Measurements from ENCODE around the gene ARVCF.

ARVCF gene

DNA sequence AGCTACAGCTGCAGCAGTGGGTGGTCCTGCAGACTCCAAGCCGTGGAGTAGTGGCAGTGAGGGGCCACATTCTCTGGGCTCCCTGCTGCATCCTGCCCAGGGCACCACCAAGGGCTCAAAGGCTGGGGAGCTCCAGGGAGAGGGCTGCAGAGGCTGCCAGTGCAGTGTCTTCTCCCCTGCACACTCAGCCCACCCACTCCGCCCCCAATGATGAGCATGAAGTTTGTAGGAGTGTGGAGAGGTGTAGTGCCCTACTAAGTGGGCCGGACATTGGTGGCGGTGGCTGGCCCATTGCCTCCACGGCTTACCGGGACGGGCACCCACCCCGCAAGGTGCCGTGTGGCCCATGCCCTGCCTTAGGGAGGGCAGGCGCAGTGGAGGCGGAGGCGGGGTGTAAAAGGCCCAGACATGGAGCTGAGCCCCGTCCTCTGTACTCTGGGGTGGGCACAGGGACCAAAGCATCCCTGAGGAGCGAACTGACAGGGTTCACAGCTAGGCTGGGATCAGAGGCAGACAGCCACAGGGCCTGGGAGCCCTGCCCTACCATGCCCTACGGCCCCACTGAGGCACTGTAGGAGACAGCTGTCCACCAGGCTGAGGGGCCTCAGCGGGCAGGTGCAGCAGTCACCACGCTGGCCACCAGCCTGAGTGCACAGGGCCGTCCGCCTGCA is 18.9 kb downstream of the ARVCF start:
- Mint-ChIP-seq H3K9me3 (no peaks in the 10 kb centered on the region), H3K27me3 (ENCODE audit: low read depth) (peaks cover under 1% of the 10 kb centered on the region), H3K4me1 (ENCODE audit: low read depth) (no peaks in the 10 kb centered on the region), H3K4me3 (no peak overlapping the region), H3K27ac (no peak overlapping the region), H3K36me3 (ENCODE audit: low read depth) (no peaks in the 10 kb centered on the region)
- DNase-seq (ENCODE audit: low spot score): no peak

DNA sequence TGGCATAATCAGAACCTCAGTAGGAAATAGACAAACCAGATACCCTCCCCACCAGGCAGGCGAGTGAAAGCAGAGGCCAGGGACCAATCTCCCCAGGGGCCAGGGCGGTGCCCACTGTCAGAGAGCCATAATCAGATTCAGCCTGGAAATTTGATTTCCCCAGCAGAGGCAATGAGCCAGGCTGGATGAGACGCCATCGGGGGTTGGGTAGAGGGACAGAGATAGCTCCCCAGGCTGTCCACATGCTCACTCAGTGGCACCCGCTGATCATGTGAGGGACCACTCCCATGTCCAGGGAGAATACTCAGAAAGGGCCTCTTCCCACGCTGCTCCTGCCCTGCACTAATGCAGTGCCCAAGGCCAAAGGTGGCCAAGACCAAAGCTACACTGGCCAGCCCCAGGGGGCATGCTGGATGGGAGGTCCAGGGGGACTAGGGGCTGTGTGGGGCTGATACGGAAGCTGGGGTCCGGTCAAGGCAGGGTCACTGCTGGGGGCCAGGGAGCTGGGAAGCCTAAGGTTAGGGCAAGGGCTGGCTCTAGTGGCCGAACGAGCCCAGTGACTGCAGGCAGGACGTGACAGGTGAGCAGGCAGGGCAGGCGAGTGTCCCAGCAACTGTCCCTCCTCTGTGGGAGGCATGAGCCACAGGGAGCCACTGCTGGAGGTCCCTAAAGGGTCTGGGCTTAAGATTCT is 19.8 kb downstream of the ARVCF start:
- no peak overlapping the region for H3K4me3 Mint-ChIP-seq
- H3K36me3 Mint-ChIP-seq (ENCODE audit: low read depth): no peaks in the 10 kb centered on the region
- H3K27me3 Mint-ChIP-seq (ENCODE audit: low read depth): no peaks in the 10 kb centered on the region
- H3K9me3 Mint-ChIP-seq: no peaks in the 10 kb centered on the region
- DNase-seq (ENCODE audit: low spot score): no peak
- H3K4me1 Mint-ChIP-seq (ENCODE audit: low read depth): no peaks in the 10 kb centered on the region
- no peak overlapping the region for H3K27ac Mint-ChIP-seq

DNA sequence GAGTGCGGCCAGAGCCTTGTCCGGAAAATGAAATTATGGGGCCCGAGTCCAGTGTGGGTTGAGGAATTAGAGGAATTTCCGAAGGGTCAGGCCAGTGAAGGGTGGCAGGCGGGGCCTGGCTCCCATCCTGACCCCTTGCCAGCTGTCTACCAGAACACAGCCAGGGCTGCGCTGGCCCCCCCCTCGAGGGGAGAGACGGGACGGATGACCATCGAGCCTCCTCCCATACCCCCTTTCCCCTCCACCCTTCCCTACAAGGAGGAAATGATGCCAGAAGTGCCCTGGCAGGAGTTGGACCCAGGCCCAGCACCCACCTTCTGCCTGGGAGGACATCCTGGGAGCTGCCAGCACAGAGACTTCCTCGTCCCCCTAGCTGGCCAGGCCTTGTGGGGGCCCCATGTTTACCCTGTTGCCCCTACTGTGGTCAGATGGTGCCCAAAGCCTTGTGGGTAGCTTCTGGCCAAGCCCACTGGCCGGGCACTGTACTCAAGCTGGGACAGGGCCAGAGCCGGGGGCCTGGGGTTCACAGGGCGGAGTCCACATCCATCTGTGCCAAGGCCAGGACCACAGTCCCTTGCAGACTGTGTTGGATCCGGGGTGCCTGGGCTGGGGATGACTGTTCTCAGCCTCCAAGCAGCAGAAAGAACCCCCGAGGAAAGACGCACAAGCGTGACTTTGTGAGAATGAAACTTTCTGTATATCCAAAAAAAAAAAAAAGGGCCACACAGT is 20.8 kb downstream of the ARVCF start:
- Mint-ChIP-seq H3K36me3 (ENCODE audit: low read depth) (no peaks in the 10 kb centered on the region), H3K4me1 (ENCODE audit: low read depth) (no peaks in the 10 kb centered on the region), H3K4me3 (no peak overlapping the region), H3K27ac (no peak overlapping the region), H3K9me3 (no peaks in the 10 kb centered on the region), H3K27me3 (ENCODE audit: low read depth) (no peaks in the 10 kb centered on the region)
- no peak for DNase-seq (ENCODE audit: low spot score)

DNA sequence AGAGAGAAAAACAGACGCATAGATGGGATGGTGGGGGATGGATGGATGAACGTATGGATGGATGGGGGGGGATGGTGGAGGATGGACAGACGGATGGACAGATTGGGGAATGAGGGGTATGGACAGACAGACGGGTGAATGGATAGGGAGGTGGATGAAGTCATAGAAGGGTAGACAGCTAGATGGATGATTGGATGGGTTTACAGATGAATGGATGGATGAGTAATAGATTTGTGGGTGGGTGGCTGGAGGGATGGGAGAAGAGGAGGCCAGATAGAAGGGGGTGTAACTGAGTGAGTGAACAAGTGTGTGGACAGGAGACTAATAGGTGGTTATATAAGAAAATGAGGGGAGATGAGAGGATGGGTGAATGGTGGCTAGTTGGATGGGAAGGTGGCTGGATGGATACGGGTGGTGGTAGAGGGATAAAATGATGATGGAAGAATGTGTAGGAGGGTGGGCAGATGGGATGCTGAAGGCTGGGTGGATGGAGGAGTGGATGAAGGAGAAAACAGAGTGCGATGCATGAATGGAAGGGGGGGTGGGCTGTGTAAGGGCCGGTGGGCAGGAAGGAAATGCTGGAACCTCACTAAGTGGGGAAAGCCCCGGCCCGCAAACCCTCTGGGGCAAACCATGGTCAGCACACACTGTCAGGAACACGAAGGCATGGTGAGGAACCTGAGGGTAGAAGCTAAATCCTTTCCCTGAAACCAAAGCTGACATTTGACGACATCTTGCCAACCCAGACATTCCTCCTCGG is 21.6 kb downstream of the ARVCF start:
- no peaks in the 10 kb centered on the region for H3K4me1 Mint-ChIP-seq (ENCODE audit: low read depth)
- H3K27ac Mint-ChIP-seq: no peak overlapping the region
- no peaks in the 10 kb centered on the region for H3K27me3 Mint-ChIP-seq (ENCODE audit: low read depth)
- DNase-seq (ENCODE audit: low spot score): no peak
- no peak overlapping the region for H3K4me3 Mint-ChIP-seq
- H3K36me3 Mint-ChIP-seq (ENCODE audit: low read depth): no peaks in the 10 kb centered on the region
- H3K9me3 Mint-ChIP-seq: no peaks in the 10 kb centered on the region

DNA sequence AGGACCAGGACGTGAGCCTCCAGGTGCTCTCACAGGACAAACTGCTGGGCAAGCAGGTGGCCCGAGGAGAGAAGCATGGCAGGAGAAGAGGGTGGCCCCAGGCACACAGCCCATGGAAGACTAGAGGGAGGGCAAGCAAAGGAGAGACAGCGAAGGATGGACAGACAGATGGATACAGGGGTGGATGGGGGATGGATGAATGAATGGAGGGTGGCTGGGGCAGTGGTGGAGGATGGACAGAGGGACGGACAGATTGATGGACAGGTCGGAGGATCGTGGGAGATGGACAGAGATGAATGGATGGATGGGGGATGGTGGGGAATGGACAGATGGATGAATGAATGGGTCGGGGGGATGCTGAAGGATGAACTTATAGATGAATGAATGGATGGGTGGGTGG is 22.7 kb downstream of the ARVCF start:
- Mint-ChIP-seq H3K36me3 (ENCODE audit: low read depth) (no peaks in the 10 kb centered on the region), H3K9me3 (no peaks in the 10 kb centered on the region), H3K27me3 (ENCODE audit: low read depth) (no peaks in the 10 kb centered on the region), H3K4me1 (ENCODE audit: low read depth) (no peaks in the 10 kb centered on the region), H3K4me3 (no peak overlapping the region), H3K27ac (no peak overlapping the region)
- DNase-seq (ENCODE audit: low spot score): no peak

DNA sequence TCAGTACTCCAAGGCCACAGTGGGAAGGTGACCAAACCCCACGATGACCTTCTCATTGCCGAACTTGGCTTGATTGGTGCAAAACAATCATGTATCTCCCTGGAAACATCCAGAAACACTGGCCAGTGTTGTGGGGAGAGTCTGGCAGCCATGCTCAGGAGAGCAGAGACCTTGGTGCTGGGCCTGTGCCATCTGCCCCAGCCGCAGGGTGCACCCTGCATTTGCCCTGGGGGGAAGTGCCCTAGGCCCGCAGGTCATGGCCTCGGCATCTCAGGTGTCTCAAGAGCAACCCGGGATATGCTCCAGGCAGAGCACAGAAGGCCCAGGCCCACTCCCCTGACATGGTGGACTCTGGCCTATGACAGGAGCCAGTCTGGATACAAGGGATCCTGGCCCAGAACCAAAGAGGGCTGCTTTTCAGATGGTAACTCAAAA is 23.7 kb downstream of the ARVCF start:
- Mint-ChIP-seq H3K9me3 (no peaks in the 10 kb centered on the region), H3K36me3 (ENCODE audit: low read depth) (no peaks in the 10 kb centered on the region), H3K27me3 (ENCODE audit: low read depth) (no peaks in the 10 kb centered on the region), H3K4me1 (ENCODE audit: low read depth) (no peaks in the 10 kb centered on the region), H3K4me3 (no peak overlapping the region), H3K27ac (no peak overlapping the region)
- DNase-seq (ENCODE audit: low spot score): no peak

DNA sequence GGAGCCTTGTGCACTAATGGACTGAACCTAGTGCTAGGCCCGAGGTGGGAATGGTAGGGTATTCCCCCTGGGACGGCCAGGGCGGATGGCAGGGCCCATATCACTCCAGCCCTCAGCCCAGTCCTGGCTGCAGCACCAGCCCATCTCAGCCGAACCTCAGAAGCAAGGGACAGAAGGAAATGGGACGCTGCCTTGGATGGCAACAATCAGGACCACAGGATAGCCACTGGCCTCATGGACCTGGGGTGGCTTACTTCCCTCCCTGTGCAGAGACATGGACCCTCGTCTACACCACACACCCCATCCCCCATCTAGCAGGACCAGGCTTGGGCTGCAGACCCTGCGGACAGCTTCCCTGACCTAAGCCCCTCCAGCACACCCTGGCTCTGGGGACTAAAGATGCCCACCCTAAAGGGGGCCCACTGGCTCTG is 24.1 kb downstream of the ARVCF start:
- peaks cover 2% of the 10 kb centered on the region for H3K27me3 Mint-ChIP-seq (ENCODE audit: low read depth)
- no peaks in the 10 kb centered on the region for H3K9me3 Mint-ChIP-seq
- DNase-seq (ENCODE audit: low spot score): no peak
- no peaks in the 10 kb centered on the region for H3K4me1 Mint-ChIP-seq (ENCODE audit: low read depth)
- no peak overlapping the region for H3K27ac Mint-ChIP-seq
- no peak overlapping the region for H3K4me3 Mint-ChIP-seq
- H3K36me3 Mint-ChIP-seq (ENCODE audit: low read depth): no peaks in the 10 kb centered on the region

DNA sequence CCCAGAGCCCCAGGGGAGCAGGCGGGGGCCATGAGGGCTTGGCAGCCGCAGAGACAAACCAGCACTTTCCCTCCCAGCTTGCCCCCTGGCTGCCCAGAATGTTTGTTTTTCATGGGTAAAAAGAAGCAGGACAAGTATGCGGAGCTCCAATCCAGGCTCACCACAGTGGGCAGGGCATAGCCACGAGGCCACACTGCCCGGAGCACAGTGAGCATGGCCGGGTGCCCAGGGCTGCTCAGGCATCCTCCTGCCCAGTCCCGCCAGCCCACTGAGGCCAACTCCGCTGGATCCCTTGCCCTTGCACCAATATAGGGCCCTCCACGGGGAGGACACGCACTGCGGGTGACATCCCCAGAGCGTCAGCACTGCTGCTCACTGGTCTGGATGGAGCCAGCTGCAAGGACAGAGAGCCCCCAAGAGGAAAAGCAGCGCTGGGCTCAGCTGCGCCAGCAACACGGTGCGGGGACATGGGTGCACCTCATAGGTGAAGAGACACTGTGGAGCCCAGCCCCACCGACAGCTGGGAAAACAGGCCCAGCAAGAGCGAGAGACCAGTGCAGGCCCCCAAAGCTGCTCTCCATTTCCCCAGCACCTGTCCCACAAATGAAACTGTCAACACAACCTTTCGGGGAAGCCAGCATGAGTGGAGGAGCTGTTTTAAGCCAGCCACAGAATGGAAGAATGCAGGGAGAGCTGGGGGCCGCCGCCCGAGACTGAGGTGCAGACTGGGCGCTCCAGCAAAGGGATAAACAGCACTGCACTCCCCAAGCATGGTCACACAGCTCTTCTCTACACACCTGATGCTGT is 24.8 kb downstream of the ARVCF start:
- no peak for DNase-seq (ENCODE audit: low spot score)
- no peak overlapping the region for H3K27ac Mint-ChIP-seq
- H3K4me1 Mint-ChIP-seq (ENCODE audit: low read depth): no peaks in the 10 kb centered on the region
- no peak overlapping the region for H3K4me3 Mint-ChIP-seq
- no peaks in the 10 kb centered on the region for H3K9me3 Mint-ChIP-seq
- peaks cover 2% of the 10 kb centered on the region for H3K27me3 Mint-ChIP-seq (ENCODE audit: low read depth)
- no peaks in the 10 kb centered on the region for H3K36me3 Mint-ChIP-seq (ENCODE audit: low read depth)

DNA sequence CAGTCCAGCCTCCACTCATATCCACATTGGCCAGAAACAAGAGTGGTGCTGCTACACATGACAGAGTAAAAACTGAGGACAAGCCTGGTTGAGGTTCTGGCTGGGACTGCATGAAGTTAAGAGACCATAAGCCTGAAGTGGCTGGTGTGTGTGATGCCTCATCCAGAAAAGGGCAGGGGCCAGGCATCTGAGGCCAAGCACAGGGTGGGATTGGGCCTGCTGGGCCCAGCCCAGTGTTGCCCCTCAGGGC is 25.3 kb downstream of the ARVCF start:
- Mint-ChIP-seq H3K9me3 (no peaks in the 10 kb centered on the region), H3K27me3 (ENCODE audit: low read depth) (peaks cover 4% of the 10 kb centered on the region), H3K4me1 (ENCODE audit: low read depth) (no peaks in the 10 kb centered on the region), H3K27ac (no peak overlapping the region), H3K36me3 (ENCODE audit: low read depth) (no peaks in the 10 kb centered on the region), H3K4me3 (no peak overlapping the region)
- no peak for DNase-seq (ENCODE audit: low spot score)

DNA sequence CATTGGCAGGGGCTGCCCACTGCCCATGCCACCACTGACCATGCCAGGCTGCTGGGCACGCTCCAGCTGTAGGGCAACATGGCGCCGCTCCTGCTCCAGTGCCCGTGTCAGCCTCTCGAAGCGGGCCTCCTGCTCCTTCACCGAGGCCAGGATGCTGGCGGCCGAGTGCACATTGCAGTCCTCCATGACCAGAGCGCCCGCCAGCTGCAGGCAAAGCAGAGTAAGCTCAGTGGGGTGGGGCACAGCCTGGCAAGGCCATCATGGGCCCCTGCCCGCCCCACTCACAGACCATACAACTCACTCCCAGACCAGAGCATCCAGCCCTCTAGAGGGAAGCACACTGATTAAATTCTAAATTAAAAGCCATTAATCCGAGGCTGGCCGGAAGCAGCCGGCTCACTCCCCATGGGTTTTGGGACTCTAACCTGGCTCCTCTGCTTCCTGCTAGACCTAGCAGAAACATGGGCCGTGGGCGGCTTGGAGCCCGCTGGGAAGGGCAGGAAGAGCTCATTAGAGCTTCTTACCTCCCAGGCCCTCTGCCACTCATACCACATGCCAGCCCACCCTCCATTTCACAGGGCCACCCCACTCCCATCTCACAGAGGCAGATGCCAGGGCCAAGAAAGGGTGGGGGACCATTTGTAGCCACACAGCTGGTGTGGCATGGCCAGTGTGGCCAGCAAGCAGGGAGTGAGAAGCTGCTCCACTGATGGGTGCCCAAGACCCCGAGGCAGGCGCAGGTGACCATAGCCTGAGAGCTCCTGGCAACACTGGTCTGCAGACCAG is 25.8 kb downstream of the ARVCF start:
- Mint-ChIP-seq H3K27ac (no peak overlapping the region), H3K9me3 (no peaks in the 10 kb centered on the region), H3K36me3 (ENCODE audit: low read depth) (no peaks in the 10 kb centered on the region), H3K4me3 (no peak overlapping the region), H3K27me3 (ENCODE audit: low read depth) (peaks cover 5% of the 10 kb centered on the region), H3K4me1 (ENCODE audit: low read depth) (no peaks in the 10 kb centered on the region)
- DNase-seq (ENCODE audit: low spot score): no peak

DNA sequence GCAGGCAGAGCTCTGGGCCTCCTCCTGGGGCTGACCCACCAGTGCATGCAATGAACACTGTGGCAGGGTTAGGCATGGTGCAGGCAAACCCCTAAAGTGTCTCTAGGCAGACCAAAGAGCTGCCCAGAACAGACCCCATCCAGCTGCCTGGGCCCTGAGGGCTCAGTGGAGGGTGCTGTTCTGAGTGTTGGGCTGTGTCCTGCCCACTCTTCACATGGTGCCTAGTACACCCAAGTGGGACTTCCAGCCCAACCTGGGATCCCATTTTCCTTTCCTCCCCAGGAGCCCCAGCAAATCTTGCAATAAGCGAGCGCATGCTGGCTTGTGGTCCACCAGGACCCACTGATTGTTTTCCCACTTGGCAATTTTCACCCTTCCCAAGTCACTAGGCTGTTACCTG is 26.4 kb downstream of the ARVCF start:
- Mint-ChIP-seq H3K4me3 (no peak overlapping the region), H3K36me3 (ENCODE audit: low read depth) (no peaks in the 10 kb centered on the region), H3K27me3 (ENCODE audit: low read depth) (peaks cover 5% of the 10 kb centered on the region), H3K27ac (no peak overlapping the region), H3K4me1 (ENCODE audit: low read depth) (no peaks in the 10 kb centered on the region), H3K9me3 (no peaks in the 10 kb centered on the region)
- no peak for DNase-seq (ENCODE audit: low spot score)

DNA sequence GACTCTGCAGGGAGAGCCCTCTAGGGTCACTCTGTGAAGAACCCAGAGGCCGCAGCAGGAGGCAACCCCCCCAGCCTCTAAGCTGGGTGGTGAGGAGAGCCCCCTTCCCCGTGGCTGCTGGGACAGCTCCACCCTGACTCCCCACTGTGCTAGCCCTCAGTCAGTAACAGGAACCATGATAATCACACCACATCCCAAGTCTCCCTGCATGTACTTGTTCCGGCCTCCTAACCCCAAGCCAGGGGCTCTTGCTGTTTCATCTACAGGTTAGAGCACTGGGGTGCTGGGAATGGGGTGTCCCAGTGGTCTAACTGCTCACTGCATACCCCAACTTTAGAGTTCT is 26.9 kb downstream of the ARVCF start:
- Mint-ChIP-seq H3K27me3 (ENCODE audit: low read depth) (peaks cover 5% of the 10 kb centered on the region), H3K27ac (no peak overlapping the region), H3K9me3 (no peaks in the 10 kb centered on the region), H3K36me3 (ENCODE audit: low read depth) (no peaks in the 10 kb centered on the region), H3K4me3 (no peak overlapping the region), H3K4me1 (ENCODE audit: low read depth) (no peaks in the 10 kb centered on the region)
- DNase-seq (ENCODE audit: low spot score): no peak

Measured in T-helper 2 cell treated with Interferon-gamma antibody and Interleukin-4, amounts not matched to agents 5 μg/mL and 100 μg/mL, for 36 hours (primary cell).